Fibroblast of peridontal ligament (primary cell): ENCODE measurements around the gene DUOX1.
A peak's percentile ranks its signal among the peaks of the same experiment; 100 is the strongest.

Source experiments
- DNase-seq: peaks from one replicate; pipeline ENCODE4 v3.0.0-alpha.2; 2010; ENCODE audit errors: extremely low read depth

DUOX1 gene

DNA sequence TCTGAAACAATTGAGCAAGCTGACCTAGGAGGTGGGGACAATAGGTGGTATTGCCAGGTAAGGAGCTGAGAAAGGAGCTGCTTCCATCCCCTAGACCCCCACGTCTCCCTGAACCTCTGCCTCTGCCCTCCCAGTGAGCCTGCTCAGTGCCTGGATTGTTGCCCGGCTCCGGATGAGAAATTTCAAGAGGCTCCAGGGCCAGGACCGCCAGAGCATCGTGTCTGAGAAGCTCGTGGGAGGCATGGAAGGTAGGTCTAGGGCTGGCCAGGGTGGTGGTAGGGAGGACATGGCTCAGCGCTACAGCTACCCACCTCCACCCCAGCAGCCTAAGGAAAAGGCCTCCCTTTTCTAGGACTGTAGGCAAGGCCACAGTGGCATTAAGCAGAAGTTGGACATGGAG is 13.3 kb downstream of the DUOX1 start:
- no peak for DNase-seq

DNA sequence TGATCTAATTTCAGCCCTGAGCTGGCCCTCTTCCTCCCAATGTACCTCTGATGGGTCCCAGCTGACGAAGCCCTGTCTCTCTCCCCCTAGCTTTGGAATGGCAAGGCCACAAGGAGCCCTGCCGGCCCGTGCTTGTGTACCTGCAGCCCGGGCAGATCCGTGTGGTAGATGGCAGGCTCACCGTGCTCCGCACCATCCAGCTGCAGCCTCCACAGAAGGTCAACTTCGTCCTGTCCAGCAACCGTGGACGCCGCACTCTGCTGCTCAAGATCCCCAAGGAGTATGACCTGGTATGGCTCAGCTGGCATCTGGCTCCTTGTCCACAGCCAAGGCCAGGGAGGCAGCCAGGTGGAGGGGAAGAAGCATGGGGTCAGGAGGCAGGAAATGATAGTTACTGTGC is 14.2 kb downstream of the DUOX1 start:
- no peak for DNase-seq

DNA sequence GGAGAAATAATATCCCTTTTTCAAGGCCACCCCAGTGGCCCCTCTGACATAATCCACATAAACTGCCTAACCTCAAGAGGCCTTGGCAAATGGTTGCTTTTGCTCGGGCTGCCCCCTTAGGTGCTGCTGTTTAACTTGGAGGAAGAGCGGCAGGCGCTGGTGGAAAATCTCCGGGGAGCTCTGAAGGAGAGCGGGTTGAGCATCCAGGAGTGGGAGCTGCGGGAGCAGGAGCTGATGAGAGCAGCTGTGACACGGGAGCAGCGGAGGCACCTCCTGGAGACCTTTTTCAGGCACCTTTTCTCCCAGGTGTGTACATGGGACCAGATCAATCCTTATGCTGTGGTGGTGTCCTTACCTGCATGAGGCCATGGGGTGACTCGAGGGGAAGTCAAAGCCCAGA is 15.0 kb downstream of the DUOX1 start:
- DNase-seq = no peak

DNA sequence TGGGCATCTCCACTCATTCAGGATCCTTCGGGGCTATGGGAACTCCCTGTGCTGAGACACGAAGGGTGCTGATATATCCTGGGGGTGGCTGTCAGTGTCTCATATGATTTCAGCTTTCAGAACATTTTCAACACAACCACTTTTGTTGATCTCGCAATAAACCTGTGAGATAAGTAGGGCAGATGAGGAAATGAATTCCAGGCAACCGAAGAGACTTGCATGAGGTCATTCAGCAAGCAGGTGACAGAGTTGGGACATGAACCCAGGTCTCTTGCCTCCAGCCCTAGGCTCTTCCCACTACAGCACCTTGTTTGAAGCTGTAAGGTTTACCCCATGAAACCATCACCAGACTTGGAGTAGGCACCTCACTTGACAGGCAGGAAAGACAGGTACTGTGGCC is 16.6 kb downstream of the DUOX1 start:
- no peak for DNase-seq

DNA sequence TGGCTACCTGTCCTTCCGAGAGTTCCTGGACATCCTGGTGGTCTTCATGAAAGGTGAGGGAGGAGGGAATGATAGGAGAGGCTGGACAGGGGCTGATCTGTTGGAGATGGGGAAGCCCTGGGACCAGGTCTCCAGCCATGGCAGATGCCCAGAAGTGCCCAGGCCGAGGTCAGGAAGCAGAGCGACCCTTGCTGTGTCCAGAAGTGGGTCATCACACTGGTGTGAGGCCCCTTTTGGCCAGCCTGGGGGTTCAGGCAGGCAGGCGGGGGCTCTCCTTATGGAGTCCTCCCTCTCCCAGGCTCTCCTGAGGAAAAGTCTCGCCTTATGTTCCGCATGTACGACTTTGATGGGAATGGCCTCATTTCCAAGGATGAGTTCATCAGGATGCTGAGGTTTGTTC is 17.8 kb downstream of the DUOX1 start:
- no peak for DNase-seq

DNA sequence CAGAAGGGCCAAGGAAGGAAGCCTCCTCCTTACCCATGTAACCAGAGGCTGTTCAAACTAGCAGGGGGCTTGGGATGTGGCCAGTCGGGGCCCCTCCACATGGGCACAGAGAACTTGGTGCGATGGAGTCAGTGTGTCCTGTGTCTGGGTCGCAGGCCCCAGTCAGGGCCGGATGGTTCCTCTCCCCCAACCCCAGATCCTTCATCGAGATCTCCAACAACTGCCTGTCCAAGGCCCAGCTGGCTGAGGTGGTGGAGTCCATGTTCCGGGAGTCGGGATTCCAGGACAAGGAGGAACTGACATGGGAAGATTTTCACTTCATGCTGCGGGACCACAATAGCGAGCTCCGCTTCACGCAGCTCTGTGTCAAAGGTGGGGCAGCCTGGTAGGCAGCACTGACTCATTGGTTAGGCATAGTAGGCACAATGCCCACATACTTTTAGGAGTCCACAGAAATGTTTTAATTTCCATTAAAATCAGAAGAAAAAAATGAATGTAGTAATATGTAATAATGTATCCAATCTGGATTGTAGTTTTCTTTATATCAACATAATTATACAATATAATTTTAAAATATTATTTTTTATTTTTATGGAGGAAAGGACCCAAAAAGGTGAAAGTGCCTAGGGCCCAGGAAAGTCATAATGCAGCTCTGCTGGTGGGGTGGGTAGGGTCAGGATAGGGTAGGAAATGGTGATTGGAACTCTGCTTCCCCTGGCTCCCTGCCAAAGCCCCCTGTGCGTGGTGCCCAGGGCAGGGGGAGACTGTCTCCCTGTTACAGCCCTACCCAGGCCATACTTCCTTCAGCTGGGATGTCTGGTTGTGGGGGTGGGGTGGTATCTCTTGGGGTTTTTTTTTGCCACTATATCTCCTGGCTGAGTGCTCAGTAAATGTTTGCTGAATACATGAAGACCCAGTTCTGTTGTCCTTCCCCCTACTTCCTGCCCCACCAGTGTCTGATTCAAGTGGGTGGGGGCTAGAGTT is 18.6 kb downstream of the DUOX1 start:
- no peak for DNase-seq

DNA sequence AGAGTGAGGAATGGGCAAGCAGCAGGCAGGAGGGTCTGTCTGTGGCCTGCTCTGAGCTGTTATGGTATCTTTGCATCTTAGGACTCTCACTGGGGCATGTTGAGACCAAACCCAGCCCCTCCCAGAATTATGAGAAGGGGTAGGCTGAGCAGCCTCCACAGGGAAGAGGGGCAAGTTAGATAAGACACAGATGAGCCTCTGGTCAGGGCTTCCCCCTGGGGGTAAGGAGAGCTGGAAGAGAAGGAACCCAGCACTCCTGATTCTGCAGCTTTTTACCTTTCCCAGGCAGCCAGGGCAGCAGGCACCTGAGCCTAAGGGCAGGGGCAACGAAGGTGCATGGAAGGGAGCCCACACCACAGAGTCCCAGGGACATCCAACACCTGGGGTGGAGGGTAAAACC is 19.3 kb downstream of the DUOX1 start:
- no peak for DNase-seq

DNA sequence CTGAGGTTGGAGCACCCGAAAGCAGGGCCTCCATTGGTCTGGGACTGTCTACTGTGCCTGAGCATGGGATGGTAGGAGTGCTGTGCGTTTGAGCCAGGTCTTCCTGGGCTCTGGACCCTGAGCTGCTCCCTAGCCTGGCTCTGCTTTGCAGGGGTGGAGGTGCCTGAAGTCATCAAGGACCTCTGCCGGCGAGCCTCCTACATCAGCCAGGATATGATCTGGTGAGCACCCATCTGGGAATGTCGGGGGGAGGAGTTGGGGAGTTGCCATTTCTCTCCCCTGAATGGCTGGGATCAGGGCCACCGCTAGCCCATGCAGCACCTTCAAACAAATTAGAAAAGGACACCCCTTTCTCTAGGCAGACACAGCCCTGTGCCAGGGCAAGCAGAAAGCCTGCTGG is 20.7 kb downstream of the DUOX1 start:
- no peak for DNase-seq

DNA sequence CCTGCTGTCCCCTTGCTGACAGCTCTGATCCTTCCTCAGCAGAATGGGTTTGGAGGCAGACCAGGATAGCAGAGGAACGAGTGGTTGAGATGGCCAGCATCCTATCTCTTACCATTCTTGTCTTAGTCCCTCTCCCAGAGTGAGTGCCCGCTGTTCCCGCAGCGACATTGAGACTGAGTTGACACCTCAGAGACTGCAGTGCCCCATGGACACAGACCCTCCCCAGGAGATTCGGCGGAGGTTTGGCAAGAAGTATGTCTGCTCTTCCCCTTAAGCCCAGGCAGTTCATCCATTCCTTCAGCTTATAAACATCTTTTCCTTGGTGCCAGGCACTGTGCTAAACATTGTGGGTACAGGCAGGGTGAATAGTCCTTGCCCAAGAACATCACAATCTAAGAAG is 21.2 kb downstream of the DUOX1 start:
- DNase-seq = no peak

DNA sequence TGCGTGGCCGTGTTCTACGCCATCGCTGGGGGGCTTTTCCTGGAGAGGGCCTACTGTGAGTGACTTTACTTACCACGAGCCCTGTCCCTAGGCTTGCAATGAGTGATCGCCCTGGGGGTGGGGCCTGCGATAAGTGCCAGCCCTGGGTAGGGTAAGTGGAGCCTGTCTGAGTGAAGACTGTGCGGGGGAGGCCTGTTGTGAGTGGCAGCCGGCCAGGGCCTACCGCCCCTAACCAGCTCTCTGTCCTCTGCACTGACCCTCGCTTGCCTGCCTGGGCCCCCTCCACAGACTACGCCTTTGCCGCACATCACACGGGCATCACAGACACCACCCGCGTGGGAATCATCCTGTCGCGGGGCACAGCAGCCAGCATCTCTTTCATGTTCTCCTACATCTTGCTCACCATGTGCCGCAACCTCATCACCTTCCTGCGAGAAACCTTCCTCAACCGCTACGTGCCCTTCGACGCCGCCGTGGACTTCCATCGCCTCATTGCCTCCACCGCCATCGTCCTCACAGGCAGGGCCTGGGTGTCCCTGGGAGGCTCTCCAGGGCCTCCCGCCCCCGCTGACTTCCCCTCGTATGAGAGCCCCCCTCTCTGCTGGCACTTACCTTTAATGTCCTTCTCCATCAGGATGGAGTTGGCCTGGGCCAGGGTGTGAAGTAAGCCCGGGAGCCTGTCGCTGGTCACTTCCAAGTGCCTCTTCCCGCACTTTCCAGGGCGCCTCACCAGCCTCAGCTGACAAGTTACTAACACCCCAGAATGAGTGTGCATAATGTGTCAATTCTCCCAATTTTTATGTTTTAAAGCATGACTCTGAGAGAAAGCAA is 22.4 kb downstream of the DUOX1 start:
- no peak for DNase-seq

DNA sequence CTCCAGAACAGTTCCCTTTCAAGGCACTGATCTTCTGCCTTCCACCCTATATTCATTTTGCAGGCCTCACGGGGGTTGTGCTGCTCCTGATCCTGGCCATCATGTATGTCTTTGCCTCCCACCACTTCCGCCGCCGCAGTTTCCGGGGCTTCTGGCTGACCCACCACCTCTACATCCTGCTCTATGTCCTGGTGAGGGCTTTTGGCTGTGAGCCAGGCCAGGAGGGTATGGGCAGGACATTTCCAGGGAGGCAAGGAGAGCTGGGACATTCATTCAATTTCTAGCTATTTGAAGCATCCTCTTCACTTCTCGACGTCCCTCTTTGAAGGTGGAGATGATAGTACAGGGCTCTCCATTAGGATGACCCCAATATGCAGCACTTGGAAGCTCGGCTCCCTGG is 25.9 kb downstream of the DUOX1 start:
- no peak for DNase-seq

DNA sequence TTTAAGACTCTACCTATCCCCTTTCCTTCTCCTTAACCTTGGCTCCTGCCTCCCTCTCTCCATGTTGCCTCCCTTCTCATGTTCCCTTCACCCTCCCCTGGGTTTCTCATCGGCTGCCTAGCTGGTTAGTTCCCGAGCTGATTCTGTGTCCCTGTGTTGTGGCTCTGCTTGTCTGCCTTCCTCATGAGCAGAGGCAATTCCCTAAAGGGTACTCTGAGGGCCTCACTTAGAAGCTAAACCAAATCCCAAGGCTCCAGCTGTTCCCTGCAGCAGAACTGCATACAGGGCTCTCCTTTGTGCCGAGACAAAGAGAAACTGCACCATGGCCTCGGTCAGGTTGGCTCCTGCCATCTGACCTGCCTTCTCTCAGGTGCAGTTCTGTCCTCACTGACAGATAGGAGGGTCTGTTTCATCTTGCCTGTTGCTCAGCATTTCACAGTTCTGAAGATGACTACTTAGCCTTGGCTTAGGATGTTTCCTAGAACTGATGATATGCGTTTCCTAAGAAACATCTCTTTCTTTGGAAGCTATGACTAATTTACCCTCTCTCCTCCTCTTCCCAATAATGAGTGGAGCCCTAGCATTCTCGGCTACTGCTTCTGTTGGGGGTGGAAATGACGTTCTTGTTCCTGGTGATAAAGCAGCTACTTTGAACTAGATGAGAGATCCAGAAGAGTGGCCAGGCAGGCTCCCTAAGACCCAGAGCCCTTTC is 27.1 kb downstream of the DUOX1 start:
- peak; percentile 67 for DNase-seq

DNA sequence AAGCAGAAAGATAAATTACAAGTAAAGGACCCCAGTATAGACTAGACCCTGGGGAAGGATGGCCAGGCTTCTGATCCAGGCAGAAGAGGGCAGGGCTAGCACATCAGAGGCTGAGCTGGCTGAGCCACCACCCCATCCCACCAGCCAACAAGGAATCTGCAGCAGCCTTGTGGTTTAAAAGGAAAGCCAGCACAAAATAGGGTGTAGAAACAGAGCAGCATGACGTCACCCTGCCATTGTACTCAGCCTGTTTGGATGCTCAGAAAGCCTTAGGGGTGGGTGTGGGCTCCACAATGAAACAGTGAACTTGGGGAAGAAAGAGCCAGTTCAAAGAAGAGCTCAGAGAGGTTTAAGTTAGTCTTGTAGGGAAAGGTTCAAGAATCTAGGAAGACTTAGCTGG is 28.2 kb downstream of the DUOX1 start:
- DNase-seq = peak; percentile 91

DNA sequence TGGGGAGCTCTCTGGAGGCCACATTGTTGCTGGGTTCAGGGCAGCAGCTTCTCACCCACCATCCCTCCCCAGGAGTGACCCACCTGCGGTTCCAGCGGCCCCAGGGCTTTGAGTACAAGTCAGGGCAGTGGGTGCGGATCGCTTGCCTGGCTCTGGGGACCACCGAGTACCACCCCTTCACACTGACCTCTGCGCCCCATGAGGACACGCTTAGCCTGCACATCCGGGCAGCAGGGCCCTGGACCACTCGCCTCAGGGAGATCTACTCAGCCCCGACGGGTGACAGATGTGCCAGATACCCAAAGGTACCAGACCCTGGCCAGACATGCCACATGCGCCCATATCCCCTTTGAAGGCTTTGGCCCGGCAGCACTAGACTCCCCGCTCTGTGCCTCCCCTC is 31.9 kb downstream of the DUOX1 start:
- no peak for DNase-seq

DNA sequence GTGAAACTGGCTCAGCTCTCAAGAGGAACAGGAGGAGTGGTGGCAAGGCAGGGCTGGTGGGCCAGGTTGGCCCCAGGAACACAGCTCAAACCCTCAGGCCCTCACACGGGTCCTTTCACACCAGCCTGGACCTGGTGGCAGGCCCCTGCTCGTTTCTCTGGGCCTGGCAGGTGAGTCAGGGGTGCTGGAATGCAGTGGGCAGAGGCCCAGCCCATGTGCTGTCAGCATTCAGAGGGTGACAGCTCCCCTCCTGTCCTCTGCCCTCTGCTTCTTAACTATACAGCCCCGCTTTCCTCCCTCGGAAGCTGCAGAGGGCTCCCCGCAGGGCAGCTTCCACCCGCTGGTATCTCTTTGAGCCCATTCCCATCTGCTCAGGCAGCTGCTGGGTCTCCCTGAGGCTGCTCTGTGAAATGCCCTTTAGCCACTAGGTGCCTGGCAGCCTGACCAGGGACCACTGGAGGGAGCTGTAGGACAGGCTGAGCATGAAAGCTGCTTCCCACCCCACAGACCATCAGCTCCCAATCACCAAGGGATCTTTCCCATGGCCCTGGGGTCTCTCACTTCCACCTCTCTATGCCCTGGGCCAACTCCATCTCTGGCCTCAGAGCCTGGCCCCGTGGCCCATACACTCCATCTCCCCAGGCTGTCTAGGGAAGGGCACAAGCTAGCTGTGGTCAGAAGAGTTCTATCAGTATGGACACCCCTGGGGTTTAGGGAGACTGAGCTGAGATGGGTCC is 33.1 kb downstream of the DUOX1 start:
- DNase-seq = peak; percentile 79

DNA sequence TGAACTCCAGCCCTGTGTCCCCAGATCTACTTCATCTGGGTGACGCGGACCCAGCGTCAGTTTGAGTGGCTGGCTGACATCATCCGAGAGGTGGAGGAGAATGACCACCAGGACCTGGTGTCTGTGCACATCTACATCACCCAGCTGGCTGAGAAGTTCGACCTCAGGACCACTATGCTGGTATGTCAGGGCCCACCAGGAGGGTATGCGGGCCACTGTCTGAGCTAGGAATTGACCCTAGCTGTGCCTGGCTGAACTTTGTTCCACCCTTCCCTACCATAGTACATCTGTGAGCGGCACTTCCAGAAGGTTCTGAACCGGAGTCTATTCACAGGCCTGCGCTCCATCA is 33.7 kb downstream of the DUOX1 start:
- DNase-seq = no peak

DNA sequence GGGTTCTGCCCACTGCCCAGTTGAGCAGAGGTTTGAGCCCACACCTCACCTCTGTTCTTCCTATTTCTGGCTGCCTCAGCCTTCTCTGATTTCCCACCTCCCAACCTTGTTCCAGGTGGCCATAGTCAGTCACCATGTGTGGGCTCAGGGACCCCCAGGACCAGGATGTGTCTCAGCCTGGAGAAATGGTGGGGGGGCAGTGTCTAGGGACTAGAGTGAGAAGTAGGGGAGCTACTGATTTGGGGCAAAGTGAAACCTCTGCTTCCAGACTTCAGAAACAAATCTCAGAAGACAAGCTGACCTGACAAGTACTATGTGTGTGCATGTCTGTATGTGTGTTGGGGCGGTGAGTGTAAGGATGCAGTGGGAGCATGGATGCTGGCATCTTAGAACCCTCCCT is 35.1 kb downstream of the DUOX1 start:
- no peak for DNase-seq

DNA sequence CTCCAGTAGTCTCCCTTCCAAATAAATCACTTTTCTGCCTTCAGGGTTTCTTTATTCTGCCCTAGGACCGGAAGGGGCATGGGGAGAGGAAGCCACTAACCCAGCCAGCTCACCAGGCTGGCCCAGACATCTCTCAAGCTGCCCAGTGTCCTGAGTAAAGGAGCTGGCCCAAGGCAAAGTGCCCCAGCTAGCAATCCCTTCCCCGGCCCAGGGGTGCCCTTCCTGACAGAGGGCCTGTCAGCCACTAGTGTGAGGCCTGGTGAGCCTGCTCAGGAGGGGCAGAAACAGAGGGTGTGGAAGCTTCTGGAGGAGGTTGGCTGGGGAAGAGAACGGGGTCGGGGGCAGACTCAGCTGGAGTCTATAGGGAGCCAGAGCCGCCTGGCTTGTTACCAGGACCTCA is 35.7 kb downstream of the DUOX1 start:
- DNase-seq = no peak

DNA sequence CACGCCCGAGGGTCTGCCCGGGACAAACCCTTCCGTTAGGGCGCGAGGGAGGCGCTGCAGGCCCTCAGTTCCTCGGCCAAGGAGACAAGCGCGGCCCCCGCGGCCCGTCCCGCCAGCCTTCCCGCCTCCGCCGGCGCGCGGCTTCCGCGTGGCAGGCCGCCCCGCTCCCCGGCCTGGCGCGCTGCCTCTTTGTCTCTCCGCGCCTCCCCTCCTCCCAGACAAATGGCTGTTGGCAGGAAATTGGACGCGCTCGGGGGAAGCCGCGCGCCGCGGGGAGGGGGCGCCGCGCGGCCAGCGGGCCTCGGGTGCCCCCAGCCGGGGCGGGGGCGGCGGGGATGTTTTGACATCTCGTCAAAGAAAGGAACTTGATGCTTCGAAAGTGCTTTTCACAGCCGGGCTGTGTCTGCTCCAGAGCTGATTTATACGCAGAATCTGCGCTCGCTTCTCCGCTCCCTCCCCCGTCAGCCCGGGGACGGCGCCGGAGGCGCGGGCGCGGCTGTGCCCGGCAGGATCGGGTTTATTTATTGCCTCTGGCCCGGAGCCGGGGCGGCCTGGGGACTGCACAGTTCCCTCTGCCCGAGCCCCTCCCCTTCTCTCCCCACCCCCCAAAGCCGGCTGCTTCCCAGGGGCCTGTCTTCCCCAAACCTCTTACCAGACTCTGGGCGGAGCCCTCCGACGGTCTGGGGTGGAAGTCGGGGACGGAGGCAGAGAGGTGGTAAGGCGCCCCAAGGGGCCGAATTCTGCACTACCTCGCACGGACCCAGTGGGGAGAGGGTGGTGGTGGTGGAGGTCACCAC is 37.2 kb downstream of the DUOX1 start:
- peak; percentile 76 for DNase-seq

DNA sequence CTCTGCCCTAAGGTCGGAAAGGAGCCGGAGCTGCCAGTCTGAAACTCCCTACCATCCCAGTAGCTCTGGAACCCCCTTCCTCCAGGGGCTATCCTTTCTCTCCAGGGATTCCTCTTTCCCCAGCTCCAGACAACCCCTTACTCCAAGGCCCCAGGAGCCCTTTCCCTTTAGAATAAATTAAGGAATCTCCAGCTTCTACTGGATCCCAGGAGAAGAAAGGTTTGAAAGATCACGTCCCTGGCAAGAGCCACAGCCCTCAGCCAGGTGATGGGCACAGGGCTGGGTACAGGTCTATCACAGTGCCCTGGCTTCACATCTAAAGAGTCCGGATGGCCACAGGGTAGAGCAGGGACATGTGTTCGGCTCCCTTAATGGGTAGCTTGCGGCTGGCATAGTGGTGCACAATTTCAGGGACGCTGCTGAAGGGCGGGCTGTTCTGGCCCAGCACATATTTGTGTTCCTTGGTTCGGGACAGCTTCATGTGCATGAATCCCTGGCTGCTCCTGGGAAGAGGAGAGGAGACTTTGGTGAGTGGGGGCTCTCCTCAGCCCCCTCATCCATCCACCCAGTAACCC is 37.9 kb downstream of the DUOX1 start:
- DNase-seq = no peak

DNA sequence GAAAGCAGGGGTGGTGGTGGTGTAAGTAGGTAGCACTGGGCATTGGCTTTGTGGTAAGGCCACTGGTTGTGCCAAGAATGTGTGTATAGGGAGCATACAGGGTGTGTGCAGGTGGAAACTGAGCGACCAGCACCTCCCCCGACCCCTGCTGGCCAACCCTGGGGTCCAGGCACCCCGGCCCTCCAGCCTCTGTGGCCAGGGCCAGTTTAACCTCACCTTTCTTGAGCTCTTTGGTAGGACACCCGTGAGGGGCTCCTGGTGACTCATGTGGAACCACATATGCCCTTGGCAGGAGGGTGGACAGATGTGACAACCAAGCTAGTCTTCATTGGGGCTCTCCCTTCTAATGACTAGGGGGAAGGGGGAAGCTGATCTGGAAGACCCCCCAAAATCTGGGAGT is 38.5 kb downstream of the DUOX1 start:
- no peak for DNase-seq
